HEK293 (cell line): ENCODE results near the gene RCSD1.

Experiments used
- CTCF ChIA-PET: fragments of 350-600 bp; formaldehyde crosslinking; extraction: SDS; loops from one replicate; lab custom pipeline; 2021; ENCODE audit warnings: antibody characterized with exemption; lab: Yijun Ruan, JAX
- POLR2A ChIA-PET: fragments of 300-600 bp; formaldehyde crosslinking; extraction: SDS; loops from one replicate; lab custom pipeline; 2020; ENCODE audit warnings: antibody characterized with exemption, inconsistent platforms; lab: Yijun Ruan, JAX
- H3K27ac ChIP-seq: fragments of 200-500 bp; sonication (Bioruptor generic); 2 replicates; pipeline ENCODE4 v1.5.1; 2014; ENCODE audit warnings: low read depth, low read length, control low read depth, inconsistent platforms; ENCODE audit errors: extremely low read depth
- H3K36me3 ChIP-seq, 2 experiments: fragments of 200-500 bp in 1 of 2; sonication (Bioruptor generic) in 1 of 2; 1 replicate in 1 of 2; 2 replicates in 1 of 2; pipeline ENCODE4 v1.5.1; 2014 to 2017; ENCODE audit warnings: inconsistent platforms in 2 of 2, low read length in 2 of 2; ENCODE audit not compliant: control insufficient read depth in 2 of 2, insufficient read depth in 1 of 2
- H3K4me1 ChIP-seq: fragments of 200-500 bp; sonication (Bioruptor generic); 2 replicates; pipeline ENCODE4 v1.5.1; 2014; ENCODE audit warnings: mild to moderate bottlenecking, low read length, inconsistent platforms; ENCODE audit not compliant: control insufficient read depth, insufficient read depth
- H3K4me3 ChIP-seq: 2 replicates; pipeline ENCODE4 v1.5.1; 2011; ENCODE audit warnings: low read depth, mild to moderate bottlenecking, control low read depth, low read length, moderate library complexity
- H3K9me3 ChIP-seq: fragments of 200-500 bp; sonication (Bioruptor generic); 2 replicates; pipeline ENCODE4 v1.5.1; 2014; ENCODE audit warnings: low read depth, low read length, inconsistent platforms; ENCODE audit not compliant: control insufficient read depth, insufficient read depth
- BCL11A ChIP-seq: fragments of 450-650 bp; formaldehyde crosslinking; IDR thresholded peaks from 2 replicates; pipeline ENCODE4 v1.5.1; 2016; ENCODE audit warnings: low read depth, missing biosample characterization, missing genetic modification characterization
- GLI2 ChIP-seq: fragments of 450-650 bp; formaldehyde crosslinking; IDR thresholded peaks from 2 replicates; pipeline ENCODE4; 2017; ENCODE audit warnings: missing biosample characterization, missing genetic modification characterization, low read depth, borderline replicate concordance
- HOXA7 ChIP-seq: sonication (generic); formaldehyde crosslinking; IDR thresholded peaks from 2 replicates; pipeline ENCODE4 v1.8.1; 2022; ENCODE audit warnings: missing genetic modification reagents, borderline replicate concordance
- IKZF3 ChIP-seq: fragments of 450-650 bp; IDR thresholded peaks from 2 replicates; pipeline ENCODE4 v1.5.0; 2018; ENCODE audit warnings: missing biosample characterization, mild to moderate bottlenecking, missing genetic modification characterization, moderate library complexity
- MZF1 ChIP-seq: fragments of 450-650 bp; formaldehyde crosslinking; IDR thresholded peaks from 2 replicates; pipeline ENCODE4 v1.5.1; 2017; ENCODE audit warnings: missing biosample characterization, missing genetic modification characterization, borderline replicate concordance
- OSR2 ChIP-seq: fragments of 450-650 bp; formaldehyde crosslinking; IDR thresholded peaks from 2 replicates; pipeline ENCODE4 v1.5.1; 2016; ENCODE audit warnings: missing biosample characterization, missing genetic modification characterization
- PRDM1 ChIP-seq: fragments of 450-650 bp; formaldehyde crosslinking; IDR thresholded peaks from 2 replicates; pipeline ENCODE4; 2016; ENCODE audit warnings: missing biosample characterization, missing genetic modification characterization
- SETDB1 ChIP-seq: IDR thresholded peaks from one replicate; pipeline ENCODE4 v1.6.1; 2017; ENCODE audit warnings: mild to moderate bottlenecking, low read length, moderate library complexity, mixed read lengths; ENCODE audit not compliant: insufficient read length
- WT1 ChIP-seq: fragments of 450-650 bp; formaldehyde crosslinking; IDR thresholded peaks from 2 replicates; pipeline ENCODE4 v1.5.1; 2016; ENCODE audit warnings: missing biosample characterization, missing genetic modification characterization
- YY2 ChIP-seq: fragments of 450-650 bp; formaldehyde crosslinking; IDR thresholded peaks from 2 replicates; pipeline ENCODE4 v1.5.1; 2016; ENCODE audit warnings: missing biosample characterization, missing genetic modification characterization
- ZBTB21 ChIP-seq: fragments of 450-650 bp; formaldehyde crosslinking; IDR thresholded peaks from 2 replicates; pipeline ENCODE4 v1.5.1; 2017; ENCODE audit warnings: missing biosample characterization, missing genetic modification characterization
- ZNF140 ChIP-seq: fragments of 450-650 bp; formaldehyde crosslinking; IDR thresholded peaks from 2 replicates; pipeline ENCODE4 v1.5.1; 2016; ENCODE audit warnings: missing biosample characterization, missing genetic modification characterization
- ZNF146 ChIP-seq: fragments of 450-650 bp; formaldehyde crosslinking; IDR thresholded peaks from 2 replicates; pipeline ENCODE4 v1.5.1; 2016; ENCODE audit warnings: missing biosample characterization, missing genetic modification characterization
- ZNF157 ChIP-seq: fragments of 450-650 bp; formaldehyde crosslinking; IDR thresholded peaks from 2 replicates; pipeline ENCODE4 v1.5.1; 2016; ENCODE audit warnings: missing biosample characterization, missing genetic modification characterization
- ZNF248 ChIP-seq: fragments of 450-650 bp; formaldehyde crosslinking; IDR thresholded peaks from 2 replicates; pipeline ENCODE4 v1.5.1; 2017; ENCODE audit warnings: missing biosample characterization, missing genetic modification characterization
- ZNF302 ChIP-seq: fragments of 450-650 bp; formaldehyde crosslinking; IDR thresholded peaks from 2 replicates; pipeline ENCODE4 v1.5.1; 2016; ENCODE audit warnings: missing biosample characterization, missing genetic modification characterization, low read depth
- ZNF354C ChIP-seq: fragments of 450-650 bp; formaldehyde crosslinking; IDR thresholded peaks from 2 replicates; pipeline ENCODE4 v1.5.1; 2016; ENCODE audit warnings: missing biosample characterization, missing genetic modification characterization, low read depth, borderline replicate concordance
- ZNF391 ChIP-seq: fragments of 450-650 bp; formaldehyde crosslinking; IDR thresholded peaks from 2 replicates; pipeline ENCODE4 v1.5.1; 2016; ENCODE audit warnings: low read depth, missing biosample characterization, missing genetic modification characterization, borderline replicate concordance
- ZNF660 ChIP-seq: fragments of 450-650 bp; IDR thresholded peaks from 2 replicates; pipeline ENCODE4 v1.5.1; 2018; ENCODE audit warnings: missing biosample characterization, mild to moderate bottlenecking, missing genetic modification characterization
- ZNF670 ChIP-seq: fragments of 450-650 bp; formaldehyde crosslinking; IDR thresholded peaks from 2 replicates; pipeline ENCODE4 v1.5.1; 2016; ENCODE audit warnings: missing biosample characterization, missing genetic modification characterization, low read depth
- ZNF837 ChIP-seq: fragments of 450-650 bp; formaldehyde crosslinking; IDR thresholded peaks from 2 replicates; pipeline ENCODE4 v1.5.1; 2016; ENCODE audit warnings: missing biosample characterization, missing genetic modification characterization
- ZXDB ChIP-seq: fragments of 450-650 bp; formaldehyde crosslinking; IDR thresholded peaks from 2 replicates; pipeline ENCODE4 v1.5.1; 2016; ENCODE audit warnings: missing biosample characterization, missing genetic modification characterization
- TF ChIP-seq, protein P1 (sequence below): IDR thresholded peaks from 2 replicates; pipeline ENCODE4 v1.6.1; 2011; ENCODE audit warnings: mild to moderate bottlenecking, low read depth, low read length, borderline replicate concordance
- TF ChIP-seq, protein P2 (sequence below): fragments of 450-650 bp; formaldehyde crosslinking; IDR thresholded peaks from 2 replicates; pipeline ENCODE4 v1.5.1; 2016; ENCODE audit warnings: missing biosample characterization, missing genetic modification characterization

Gene RCSD1

GRCh38 chr1:167703557-167703956 lies 73.5 kb downstream of the RCSD1 start:
- Histone ChIP-seq H3K4me1 (no peaks in the 10 kb centered on the region), H3K4me3 (no peak overlapping the region), H3K36me3 (no peaks in the 10 kb centered on the region), H3K27ac (no peak overlapping the region), H3K9me3 (no peaks in the 10 kb centered on the region)
- ChIA-PET POLR2A (no interaction called here), CTCF (no interaction called here)
- TF ChIP-seq MZF1 (tag by site-specific recombination) (no peak), YY2 (tag by site-specific recombination) (no peak), ZNF157 (tag by site-specific recombination) (no peak), SETDB1 (no peak), ZNF248 (no peak), HOXA7 (no peak)

GRCh38 chr1:167704715-167705114 lies 74.7 kb downstream of the RCSD1 start:
- Histone ChIP-seq H3K4me1 (no peaks in the 10 kb centered on the region), H3K4me3 (no peak overlapping the region), H3K27ac (no peak overlapping the region), H3K9me3 (no peaks in the 10 kb centered on the region)
- CTCF ChIA-PET = interaction anchor here (0.7 to 2.1 kb wide), 2 partner anchors 10 to 17 kb away, joined by 6 read pairs; no protein-coding TSS in a partner anchor
- POLR2A ChIA-PET = no interaction called here
- TF ChIP-seq GLI2 (tag by site-specific recombination) (no peak), ZNF660 (tag by site-specific recombination) (no peak), ZNF837 (no peak), ZNF391 (no peak), ZNF354C (tag by site-specific recombination) (no peak), WT1 (tag by site-specific recombination) (no peak), BCL11A (tag by site-specific recombination) (no peak), ZBTB21 (tag by site-specific recombination) (no peak), PRDM1 (no peak), ZNF146 (tag by site-specific recombination) (no peak), ZNF670 (no peak), ZNF140 (no peak), IKZF3 (no peak), ZXDB (tag by site-specific recombination) (no peak), ZNF302 (no peak), OSR2 (tag by site-specific recombination) (no peak)
- TF ChIP-seq, protein P1, sequence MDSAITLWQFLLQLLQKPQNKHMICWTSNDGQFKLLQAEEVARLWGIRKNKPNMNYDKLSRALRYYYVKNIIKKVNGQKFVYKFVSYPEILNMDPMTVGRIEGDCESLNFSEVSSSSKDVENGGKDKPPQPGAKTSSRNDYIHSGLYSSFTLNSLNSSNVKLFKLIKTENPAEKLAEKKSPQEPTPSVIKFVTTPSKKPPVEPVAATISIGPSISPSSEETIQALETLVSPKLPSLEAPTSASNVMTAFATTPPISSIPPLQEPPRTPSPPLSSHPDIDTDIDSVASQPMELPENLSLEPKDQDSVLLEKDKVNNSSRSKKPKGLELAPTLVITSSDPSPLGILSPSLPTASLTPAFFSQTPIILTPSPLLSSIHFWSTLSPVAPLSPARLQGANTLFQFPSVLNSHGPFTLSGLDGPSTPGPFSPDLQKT = no peak
- TF ChIP-seq, protein P2, sequence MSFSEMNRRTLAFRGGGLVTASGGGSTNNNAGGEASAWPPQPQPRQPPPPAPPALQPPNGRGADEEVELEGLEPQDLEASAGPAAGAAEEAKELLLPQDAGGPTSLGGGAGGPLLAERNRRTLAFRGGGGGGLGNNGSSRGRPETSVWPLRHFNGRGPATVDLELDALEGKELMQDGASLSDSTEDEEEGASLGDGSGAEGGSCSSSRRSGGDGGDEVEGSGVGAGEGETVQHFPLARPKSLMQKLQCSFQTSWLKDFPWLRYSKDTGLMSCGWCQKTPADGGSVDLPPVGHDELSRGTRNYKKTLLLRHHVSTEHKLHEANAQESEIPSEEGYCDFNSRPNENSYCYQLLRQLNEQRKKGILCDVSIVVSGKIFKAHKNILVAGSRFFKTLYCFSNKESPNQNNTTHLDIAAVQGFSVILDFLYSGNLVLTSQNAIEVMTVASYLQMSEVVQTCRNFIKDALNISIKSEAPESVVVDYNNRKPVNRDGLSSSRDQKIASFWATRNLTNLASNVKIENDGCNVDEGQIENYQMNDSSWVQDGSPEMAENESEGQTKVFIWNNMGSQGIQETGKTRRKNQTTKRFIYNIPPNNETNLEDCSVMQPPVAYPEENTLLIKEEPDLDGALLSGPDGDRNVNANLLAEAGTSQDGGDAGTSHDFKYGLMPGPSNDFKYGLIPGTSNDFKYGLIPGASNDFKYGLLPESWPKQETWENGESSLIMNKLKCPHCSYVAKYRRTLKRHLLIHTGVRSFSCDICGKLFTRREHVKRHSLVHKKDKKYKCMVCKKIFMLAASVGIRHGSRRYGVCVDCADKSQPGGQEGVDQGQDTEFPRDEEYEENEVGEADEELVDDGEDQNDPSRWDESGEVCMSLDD (tag by site-specific recombination) = no peak
- TF ChIP-seq, all 188 proteins: peak for 0
- H3K36me3 ChIP-seq = no peaks in the 10 kb centered on the region
